ENCODE results near the gene NAA11.

Gene NAA11

DNA sequence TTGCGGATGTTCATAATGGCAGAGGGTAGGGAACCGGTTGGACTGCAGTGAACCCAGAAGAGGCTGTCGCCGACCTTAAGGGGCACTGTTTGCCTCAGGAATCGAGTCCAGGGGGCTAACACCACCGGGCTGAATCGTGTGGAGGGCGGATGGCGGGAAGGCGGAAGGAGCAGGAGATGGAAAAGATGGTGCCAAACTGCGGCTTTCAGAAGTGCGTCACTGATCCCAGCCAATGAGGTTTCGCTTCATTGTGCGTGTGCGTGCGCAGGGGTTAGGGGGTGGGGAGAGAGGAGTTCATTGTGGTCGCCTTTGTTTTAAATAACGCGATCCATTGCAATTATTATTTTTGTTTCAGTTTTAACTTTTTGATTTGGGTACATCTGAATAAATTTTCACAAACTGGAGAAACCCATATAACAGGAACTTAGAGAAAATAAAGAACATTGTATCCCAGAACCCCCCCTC, at the start of gene NAA11:
TSS of gene NAA11 (minus strand) at position 198 of the 465 bp plus-strand sequence. CDS start at position 14, 184 bp downstream.
- DNase-seq = no peak

DNA sequence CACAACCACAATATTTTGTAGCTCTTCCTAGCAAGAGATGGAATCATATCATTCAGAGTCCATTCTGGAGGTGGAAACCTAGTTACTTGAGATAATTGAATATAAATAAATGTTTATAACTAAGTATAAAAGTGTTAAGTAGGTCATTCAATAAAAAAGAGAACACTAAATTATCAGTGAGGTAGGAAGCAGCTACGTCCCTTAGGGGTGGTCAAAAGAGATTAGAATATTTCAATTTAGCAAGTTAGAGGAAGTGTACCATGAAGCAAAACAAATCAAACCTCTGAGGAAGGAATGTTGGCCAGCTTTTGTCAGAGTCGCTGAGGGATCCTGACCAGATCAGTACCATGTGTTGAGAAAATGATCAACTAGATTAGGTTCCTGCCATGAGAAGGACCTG, 44.2 kb upstream of the NAA11 start:
- no peak for DNase-seq

DNA sequence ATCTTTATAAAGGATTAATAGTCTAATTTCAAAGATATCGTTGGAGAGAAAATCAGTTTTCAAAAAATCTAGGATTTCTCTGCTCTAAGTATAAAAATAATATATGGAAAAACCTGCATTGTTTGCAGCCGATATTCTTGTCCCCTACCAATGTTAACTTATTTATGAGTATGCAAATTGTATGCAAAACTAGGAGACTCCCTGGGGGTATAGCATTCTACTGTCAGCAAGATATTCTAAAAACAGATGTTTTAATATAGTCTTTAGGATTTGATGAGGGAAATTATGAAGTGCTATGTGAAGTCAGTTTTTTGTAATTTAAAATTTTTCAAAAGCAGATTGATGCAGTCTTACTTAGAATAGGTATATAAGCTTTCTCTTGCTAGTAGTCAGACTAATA, 41.2 kb upstream of the NAA11 start:
- DNase-seq = no peak

DNA sequence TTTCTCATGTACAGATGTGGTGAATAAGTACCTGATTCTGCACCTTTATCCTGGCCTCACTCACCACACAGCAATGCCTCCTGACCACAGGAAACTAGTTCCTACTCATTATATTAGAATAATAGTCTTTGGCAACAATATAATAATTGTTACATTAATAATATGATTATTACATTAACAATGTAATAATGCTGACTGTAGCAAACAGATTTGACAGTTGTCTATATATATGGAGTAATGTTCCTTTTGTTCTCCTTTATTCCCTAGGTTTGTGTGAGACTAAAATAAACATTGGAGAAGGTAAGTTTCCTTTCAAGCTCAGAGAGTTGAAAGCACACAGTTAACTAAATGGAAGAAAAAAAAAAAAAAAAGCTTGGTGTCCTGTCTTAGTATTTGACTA, 40.6 kb upstream of the NAA11 start:
- no peak for DNase-seq

DNA sequence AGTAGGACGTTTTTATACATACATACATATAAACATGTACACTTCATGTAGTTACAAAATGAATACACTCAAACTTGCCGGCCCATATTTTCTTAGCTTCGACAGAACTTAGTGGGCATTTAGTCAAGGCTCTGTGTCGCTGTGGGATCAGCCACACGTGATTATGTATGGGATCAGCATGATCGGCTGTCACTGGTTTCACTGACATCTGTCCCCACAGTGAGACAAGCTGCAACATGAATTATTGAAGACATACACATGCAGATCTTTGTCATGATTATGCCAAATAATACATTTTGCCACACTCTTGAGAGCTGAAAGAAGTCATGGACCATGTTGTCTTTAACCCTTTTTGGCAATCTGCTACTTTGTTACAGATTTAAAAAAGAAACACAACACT, 38.2 kb upstream of the NAA11 start:
- DNase-seq = no peak

DNA sequence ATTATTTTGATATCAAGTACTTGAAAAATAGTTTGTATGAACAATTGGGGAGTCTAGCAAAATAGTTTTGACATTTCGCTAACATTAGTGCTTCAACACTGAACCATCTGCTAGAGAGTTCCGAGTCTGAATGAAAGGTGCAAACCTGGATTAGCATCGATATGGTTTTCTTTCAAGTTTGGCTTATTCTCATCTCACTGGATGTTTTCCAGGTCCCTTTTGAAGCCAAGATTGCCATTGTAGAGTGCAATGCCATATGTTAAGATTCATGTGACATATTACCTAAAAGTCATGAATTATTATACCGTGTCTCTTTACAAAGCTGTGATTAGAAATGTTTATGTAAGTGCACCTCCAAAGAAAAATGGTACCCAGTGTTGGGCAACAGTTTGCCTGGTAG, 36.8 kb upstream of the NAA11 start:
- no peak for DNase-seq

DNA sequence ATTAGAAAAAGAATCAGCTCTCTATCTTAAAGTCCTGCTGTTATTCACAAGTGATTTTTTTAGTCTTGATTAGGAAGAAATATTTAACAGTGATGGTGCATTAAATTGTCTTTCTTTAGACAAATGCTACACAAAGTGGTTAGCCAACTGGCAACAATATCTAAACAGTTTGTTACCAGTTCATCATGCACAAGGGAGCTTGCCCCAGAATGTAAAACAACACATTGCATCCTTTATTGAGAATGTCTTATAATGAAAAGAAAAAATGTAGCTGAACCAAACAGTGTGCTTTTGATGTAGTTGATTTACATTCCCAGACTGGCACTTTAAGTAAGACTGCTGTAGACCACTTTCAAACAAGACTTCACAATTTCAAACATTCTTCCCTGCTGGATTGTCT, 34.1 kb upstream of the NAA11 start:
- DNase-seq = no peak

DNA sequence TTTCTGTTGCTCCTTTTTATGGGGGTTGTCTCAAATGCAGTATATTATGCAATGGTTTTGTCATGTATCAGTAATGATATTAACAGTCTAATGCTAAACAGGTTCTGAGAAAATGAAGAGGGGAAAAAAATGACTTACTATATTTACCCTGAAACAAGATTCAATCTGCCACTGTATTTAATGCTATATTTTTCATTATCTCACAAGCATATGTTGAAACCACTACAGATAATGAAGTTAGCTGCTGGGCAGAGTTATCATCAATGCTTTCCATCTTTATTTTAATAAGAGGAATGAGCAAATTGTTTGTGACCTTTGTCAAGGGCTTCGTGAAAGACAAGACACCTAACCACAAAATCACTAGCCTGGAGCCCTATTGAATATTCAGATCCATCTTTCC, 32.6 kb upstream of the NAA11 start:
- DNase-seq = no peak

DNA sequence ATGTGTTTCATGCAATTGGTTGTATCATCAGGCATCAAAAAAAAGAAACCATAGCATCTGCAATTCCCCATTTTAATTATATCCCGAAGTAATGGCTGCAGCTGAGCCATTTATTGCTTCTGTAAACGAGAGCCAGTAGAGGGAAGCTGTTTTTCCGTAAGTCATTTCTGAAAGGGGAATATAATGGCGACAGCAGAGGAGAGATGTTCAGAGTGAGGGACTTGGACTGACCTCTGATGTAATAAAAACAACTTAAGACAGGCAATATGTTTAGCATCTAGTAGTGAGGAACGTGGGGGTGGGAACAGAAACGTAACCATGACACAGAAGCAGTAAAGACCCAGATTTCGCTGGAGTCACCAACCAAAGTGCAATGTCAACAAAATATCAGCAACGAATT, 31.5 kb upstream of the NAA11 start:
- no peak for DNase-seq

DNA sequence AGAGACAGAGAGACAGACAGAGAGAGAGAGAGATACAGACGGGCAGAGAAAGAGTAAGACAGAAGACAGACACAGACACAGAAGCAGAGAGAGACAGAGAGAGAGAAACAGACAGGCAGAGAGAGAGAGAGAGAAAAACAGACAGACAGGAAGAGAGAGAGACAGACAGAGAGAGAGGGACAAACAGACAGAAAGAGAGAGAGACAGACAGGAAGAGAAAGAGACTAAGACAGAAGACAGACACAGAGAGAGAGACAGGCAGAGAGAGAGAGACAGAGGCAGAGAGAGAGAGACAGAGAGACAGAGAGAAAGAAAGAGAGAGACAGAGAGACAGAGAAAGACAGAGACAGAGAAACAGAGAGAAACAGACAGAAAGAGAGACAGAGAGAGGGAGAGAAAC, 27.2 kb upstream of the NAA11 start:
- no peak for DNase-seq

DNA sequence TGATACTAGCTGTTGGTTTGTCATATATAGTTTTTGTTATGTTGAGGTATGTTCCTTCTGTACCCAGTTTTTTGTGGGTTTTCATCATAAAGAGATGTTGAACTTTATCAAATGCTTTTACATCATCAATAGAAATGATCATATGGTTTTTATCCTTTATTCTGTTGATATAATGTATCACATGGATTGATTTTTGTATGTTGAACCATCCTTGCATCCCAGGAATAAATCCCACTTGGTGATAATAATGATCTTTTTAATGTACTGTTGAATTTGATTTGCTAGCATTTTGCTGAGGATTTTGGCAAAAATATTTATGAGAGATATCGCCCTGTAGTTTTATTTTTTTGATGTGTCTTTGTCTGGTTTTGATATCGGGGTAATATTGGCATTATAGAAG, 22.5 kb upstream of the NAA11 start:
- no peak for DNase-seq

DNA sequence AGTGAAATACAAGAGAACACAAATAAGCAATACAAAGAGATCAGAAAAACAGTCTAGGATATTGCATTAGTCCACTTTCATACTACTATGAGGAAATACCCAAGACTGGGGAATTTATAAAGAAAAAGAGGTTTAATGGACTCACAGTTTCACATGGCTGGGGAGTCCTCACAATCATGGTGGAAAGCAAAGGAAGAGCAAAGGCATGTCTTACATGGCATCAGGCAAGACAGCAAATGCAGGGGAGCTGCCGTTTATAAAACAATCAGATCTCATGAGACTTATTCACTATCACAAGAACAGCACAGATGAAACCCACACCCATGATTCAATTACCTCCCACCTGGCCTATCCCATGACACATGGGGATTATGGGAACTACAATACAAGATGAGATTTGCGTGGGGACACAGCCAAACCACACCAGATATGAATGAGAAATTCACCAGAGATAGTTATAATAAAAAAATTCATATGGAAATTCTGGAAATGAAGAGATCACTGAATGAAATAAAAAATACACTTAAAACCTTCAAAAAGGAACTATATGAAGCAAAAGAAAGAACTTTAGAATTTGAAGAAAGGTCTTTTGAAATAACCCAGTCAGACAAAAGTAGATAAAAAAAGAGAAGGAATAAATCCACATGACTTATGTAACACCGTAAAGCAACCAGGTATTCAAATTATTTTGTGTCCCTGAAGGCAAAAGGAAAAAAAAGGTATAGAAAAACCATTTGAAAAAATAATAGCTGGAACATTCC, 16.2 kb upstream of the NAA11 start:
- no peak for DNase-seq

DNA sequence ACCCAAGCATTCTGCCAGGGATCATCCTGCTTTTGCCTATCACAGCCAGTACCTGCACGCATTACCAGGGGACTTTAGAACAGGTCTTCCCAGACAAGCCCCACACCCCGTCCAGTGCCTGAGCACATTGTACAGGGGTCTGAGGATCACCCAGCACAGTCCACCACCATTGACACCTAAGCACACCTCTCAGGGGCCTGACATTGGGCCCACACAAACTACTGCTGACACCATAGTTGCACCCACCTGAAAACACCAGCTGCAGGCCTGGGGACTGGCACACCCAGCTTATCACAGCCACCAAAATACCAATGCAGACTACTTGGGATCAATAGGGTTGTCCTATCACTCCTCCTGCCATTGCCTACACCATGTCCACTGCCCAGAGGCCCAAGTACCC, 14.7 kb upstream of the NAA11 start:
- no peak for DNase-seq

DNA sequence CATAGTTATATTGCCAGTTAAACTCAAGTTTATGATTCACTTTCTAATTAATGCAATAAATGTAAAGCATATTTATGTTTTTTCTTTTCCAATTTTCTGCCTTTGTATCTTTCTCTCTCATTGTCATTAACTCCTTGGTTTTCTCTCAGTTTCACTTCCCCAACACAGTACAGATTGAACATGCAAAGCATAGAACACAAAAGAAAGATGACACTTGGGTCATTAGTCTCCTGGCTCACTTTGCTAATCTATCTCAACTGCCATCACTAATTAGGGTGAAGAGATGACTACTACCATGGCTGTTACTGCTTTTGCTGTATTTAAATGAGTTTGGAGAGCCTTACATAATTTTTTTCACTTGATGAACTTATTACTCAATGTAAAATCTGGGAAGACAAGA, 12.3 kb upstream of the NAA11 start:
- no peak for DNase-seq

DNA sequence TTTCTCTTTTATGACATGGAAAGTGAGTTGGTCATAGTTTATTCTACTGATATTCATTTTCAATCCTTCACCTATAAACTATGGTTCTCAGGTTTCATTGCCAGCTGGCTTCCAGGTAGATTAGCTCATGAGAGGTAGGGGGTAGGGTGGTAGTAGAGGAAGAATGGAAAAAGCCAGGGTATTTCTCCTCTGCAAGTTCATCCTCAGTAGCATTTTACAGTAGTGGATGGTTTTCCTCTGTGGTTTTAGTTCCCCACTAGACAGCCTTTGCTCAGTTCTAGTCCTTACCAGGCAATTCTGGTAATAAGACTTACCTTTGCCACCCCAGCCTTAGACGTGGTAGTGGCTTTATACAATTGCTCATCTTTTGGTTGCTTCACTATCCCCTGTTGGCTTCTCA, 8.9 kb upstream of the NAA11 start:
- no peak for DNase-seq

DNA sequence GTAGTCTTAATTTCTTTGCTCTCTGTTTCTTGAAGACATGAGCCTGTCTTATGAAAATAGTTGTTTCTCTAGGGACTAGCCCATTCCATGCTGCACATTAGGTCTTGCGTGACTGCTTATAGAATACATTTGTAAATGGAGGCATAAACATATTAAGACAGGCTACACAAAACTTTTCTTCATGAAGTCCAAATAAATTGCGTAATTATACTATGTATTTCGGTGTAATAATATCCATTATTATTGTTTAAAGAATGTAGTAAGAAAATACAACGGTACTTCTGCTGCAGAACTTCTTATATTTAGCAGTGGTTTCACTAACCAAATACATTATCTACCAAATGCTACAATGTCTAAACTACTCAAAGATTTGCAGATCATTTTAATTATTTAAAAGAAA, 8.5 kb upstream of the NAA11 start:
- no peak for DNase-seq

DNA sequence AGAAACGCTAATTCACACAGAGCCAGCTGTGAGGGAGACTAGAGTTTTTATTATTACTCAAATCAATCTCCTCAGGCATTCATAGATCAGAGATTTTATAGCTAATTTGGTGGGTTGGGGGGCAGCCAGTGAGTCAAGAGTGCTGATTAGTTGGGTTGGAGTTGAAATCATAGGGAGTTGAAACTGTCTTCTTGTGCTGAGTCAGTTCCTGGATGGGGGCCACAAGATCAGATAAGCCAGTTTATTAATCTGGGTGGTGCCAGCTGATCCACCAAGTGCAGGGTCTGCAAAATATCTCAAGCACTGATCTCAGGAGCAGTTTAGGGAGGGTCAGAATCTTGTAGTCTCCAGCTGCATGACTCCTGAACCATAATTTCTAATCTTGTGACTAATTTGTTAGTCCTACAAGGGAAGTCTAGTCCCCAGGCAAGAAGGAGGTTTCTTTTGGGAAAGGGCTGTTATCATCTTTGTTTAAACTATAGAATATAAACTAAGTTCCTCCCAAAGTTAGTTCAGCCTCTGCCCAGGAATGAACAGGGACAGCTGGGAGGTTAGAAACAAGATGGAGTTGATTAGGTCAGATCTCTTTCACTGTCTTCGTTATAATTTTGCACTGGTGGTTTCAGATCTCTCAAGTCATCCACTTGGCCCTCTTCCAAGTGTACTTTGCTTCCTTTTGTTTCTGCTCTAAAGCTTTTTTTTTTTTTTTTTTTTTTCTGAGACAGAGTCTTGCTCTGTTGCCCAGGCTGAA, 5.4 kb upstream of the NAA11 start:
- no peak for DNase-seq

DNA sequence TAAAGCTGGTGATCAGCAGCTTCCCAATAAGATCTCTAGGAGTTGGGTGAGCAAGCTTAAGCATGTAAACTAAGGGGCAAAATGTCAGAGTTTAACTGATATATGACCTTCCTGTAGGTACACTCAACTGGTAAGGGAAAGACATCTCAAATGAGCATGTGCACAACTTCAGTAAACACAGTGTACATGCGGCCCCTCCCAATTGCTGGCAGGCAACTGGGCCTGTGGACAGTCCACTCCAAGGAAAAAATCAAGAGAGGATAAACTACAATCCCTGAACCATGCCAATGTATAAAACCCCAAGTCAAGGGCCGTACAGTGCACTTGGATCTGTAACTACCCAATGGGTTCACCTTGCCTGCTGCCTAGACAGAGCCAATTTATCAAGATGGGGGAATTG, 4.9 kb upstream of the NAA11 start:
- DNase-seq = no peak

DNA sequence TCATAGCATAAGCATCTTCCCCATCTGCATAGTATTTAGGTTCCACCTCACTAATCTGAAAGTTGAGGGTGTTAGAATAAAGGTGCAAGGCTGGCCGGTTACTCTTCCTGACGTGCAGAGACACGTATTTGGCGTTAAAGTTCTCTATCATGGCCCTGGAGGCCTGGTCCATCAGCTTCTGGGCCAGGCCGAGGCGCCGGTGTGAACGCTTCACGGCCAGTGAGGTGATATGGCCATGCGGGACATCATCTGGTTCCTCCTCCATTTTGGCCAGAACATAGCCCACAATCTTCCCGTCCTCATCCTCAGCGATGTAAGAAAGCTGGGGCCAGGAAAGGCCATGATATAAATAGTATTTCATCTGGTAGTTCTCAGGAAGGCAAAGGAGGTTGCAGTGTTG, 425 bp downstream of the NAA11 start:
- DNase-seq = no peak

DNA sequence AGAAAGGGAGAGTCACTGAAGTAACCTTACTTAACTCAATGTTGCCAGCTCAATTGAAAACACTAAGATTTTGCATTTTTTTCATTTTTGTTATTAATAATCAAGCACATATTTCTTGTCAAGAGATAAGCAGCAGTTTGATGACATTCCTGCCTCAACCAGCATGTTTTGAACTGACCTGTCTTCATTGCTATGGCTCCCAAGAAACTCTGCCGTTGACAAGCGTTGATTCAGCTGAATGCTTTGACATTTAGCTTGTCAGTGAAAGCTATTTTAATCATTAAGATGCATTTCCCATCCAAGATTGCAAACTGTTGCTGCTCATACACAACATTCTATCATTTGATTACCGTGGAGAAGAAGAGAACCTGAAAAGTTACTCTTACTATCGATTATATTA, 5.9 kb downstream of the NAA11 start:
- no peak for DNase-seq

DNA sequence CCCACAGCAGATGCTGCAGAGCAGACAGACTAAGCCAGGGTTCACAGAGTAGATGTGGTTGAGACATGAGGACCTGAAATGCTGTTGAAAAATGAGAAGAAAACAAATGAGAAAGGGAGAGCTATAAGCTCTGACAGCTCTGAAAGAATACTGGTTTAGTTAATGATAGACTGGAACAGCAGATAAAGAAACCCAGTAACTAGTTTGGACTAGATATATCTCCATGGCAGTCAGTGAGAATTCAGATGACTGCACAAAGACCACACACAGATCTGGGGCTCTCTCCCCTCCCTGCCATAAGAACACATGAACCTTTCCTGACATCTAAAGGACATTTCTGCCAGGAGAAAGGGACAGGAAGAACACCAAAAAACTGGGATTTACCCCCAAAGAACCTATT, 8.2 kb downstream of the NAA11 start:
- DNase-seq = no peak

DNA sequence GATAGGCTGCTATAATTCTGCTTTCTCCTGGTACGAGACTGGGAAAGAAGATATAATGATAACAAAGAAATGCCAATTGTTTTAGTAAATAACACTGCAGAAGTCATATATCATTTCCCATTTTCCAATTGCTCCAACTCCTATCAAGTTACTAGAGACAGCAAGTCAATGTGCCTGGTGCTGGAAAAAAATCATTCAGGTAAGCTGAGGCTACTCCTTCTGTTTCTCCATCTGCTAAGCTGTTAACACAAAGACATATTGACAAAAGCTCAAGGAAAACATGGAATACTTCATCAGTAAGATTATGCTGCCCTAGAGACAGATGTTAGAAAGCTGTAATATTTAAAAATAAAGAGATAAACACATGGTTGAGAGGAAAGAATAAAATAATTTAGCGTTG, 10.0 kb downstream of the NAA11 start:
- DNase-seq = no peak

DNA sequence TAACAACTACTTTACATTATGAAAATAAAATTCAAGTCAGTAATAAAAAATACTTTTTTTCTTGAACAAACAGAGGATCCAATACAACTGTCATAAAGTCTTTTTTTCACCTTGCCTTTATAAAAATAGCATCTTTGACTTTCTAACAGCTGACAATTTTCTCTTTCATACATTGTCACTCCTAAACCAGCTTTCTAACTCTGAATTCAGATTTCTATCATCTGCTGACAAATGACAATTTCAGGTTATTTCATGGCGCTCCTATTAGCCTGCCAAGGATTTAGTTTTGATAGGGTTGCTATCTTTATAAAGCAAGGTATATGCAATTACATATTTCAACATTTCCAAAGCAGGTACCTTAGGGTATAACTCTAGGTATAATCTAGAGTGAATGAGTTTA, 14.6 kb downstream of the NAA11 start:
- no peak for DNase-seq

DNA sequence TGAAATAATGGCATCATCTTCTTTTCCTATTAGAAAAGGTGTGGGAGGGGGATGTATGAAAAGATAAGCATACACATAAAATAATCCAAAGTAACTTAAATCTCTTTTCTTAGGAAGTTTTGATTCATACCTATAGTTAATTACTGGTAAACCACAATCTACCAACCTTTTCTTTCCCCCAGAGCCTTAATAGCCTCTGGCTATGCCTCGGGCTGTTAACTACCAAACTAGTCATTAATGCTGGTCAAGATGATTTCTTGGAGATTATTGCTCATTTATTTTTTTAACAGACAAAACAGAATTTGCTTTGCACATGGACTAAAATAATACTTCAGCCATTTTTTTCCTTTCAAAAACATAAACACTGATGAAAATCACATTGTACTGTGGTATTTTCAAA, 16.9 kb downstream of the NAA11 start:
- DNase-seq = no peak

DNA sequence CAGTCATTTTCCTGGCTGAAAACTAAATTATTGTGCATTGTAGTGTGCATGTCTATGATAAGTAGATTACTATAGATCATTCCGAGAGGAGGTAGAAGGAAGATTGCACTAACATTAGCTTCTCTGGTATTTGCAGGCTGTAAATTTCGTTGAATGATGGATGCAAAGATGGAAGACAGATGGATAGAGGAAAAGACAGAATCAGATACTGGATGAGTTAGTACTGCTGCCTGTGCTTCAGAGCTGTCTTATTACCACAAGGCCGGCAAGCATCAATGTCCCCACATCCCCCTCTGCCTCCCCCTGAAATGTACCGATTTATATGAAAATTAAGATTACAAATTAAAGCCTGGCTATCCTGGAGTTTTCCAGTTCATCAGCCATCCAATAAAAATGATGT, 17.7 kb downstream of the NAA11 start:
- DNase-seq = no peak

Data from activated CD4-positive, alpha-beta T cell treated with anti-CD3 and anti-CD28 coated beads for 48 hours (primary cell).